GM18505 (cell line): ENCODE data around the gene PEX10.

Experiments
- ATAC-seq: cut with Tn5 transposase; IDR thresholded peaks from one replicate; pipeline ENCODE4 v1.9.1; 2021; ENCODE audit not compliant: unreplicated experiment
- POLR2A ChIP-seq: IDR thresholded peaks from 4 replicates; pipeline ENCODE4 v1.6.1; 2011; ENCODE audit warnings: borderline replicate concordance; ENCODE audit not compliant: insufficient read depth, insufficient read length; ENCODE audit errors: extremely low read depth

Gene PEX10

GRCh38 chr1:2436876-2437275 is 24.5 kb upstream of the PEX10 start:
- TF ChIP-seq POLR2A = no peak
- no peak for ATAC-seq

- no peak for ATAC-seq
- TF ChIP-seq POLR2A = no peak
These were observed 23.5 kb upstream of the PEX10 start for GRCh38 chr1:2435746-2436355.

- TF ChIP-seq POLR2A = no peak
- ATAC-seq = no peak
These were observed 22.7 kb upstream of the PEX10 start for GRCh38 chr1:2435091-2435490.

- TF ChIP-seq POLR2A = no peak
- ATAC-seq = no peak
These were observed 21.7 kb upstream of the PEX10 start for GRCh38 chr1:2433936-2434655.

- no peak for TF ChIP-seq POLR2A
- no peak for ATAC-seq
These were observed 20.8 kb upstream of the PEX10 start for GRCh38 chr1:2433196-2433595.

- TF ChIP-seq POLR2A = no peak
- ATAC-seq = no peak
These were observed 20.1 kb upstream of the PEX10 start for GRCh38 chr1:2432441-2432844.

- TF ChIP-seq POLR2A = no peak
These were observed 19.2 kb upstream of the PEX10 start for GRCh38 chr1:2431518-2431917.

GRCh38 chr1:2431103-2431502 is 18.7 kb upstream of the PEX10 start:
- TF ChIP-seq POLR2A = no peak
- no peak for ATAC-seq

More at GRCh38 chr1:2431518-2431917, 19.2 kb upstream of the PEX10 start:
- ATAC-seq = no peak

- ATAC-seq = no peak
- no peak for TF ChIP-seq POLR2A
These were observed 18.2 kb upstream of the PEX10 start for GRCh38 chr1:2430592-2430973.

- no peak for ATAC-seq
- no peak for TF ChIP-seq POLR2A
These were observed 17.6 kb upstream of the PEX10 start for GRCh38 chr1:2429780-2430591.

GRCh38 chr1:2428490-2428889 is 16.1 kb upstream of the PEX10 start:
- ATAC-seq = no peak
- TF ChIP-seq POLR2A = no peak

- TF ChIP-seq POLR2A = no peak
- ATAC-seq = no peak
These were observed 15.6 kb upstream of the PEX10 start for GRCh38 chr1:2427976-2428375.

- TF ChIP-seq POLR2A = no peak
These were observed 14.7 kb upstream of the PEX10 start for GRCh38 chr1:2427051-2427450.

GRCh38 chr1:2426540-2426939 is 14.2 kb upstream of the PEX10 start:
- no peak for TF ChIP-seq POLR2A
- ATAC-seq = no peak

More at GRCh38 chr1:2427051-2427450, 14.7 kb upstream of the PEX10 start:
- no peak for ATAC-seq

GRCh38 chr1:2425892-2426291 is 13.5 kb upstream of the PEX10 start:
- ATAC-seq = no peak
- no peak for TF ChIP-seq POLR2A

- no peak for ATAC-seq
- TF ChIP-seq POLR2A = no peak
These were observed 10.2 kb upstream of the PEX10 start for GRCh38 chr1:2422523-2422922.
